Endothelial cell of umbilical vein (primary cell): ENCODE results near the gene NDUFB5. TPM values are rescaled to one million over a fixed set of nuclear protein-coding genes. Genes with fewer than 3 reads are reported as not detected.

ENCODE experiments used
- BruUV-seq: library from RNA; stranded (reverse); fragments of 400-500 nt; replicated peaks from 2 replicates; lab custom pipeline; 2021; lab: Mats Ljungman, UMichigan
- CTCF ChIA-PET: fragments of 300-600, 350-600 bp; sonication (Branson Sonifier 250); formaldehyde crosslinking; loops from one replicate; lab custom pipeline; 2021; ENCODE audit warnings: antibody characterized with exemption, inconsistent platforms; lab: Charles Lee
- POLR2A ChIA-PET: fragments of 300-600, 350-600 bp; sonication (Branson Sonifier 250); formaldehyde crosslinking; loops from one replicate; lab custom pipeline; 2021; ENCODE audit warnings: antibody characterized with exemption, inconsistent platforms; lab: Charles Lee
- DNase-seq: peaks from one replicate; pipeline ENCODE4 v3.0.0-alpha.2; 2011; ENCODE audit warnings: low read depth, low spot score
- FAIRE-seq: peaks from 2 replicates; lab custom pipeline; 2011; peaks lifted over from hg19 to GRCh38; lab: Jason Lieb, UNC
- H2AFZ ChIP-seq: 2 replicates; pipeline ENCODE4 v1.6.0; 2012; ENCODE audit warnings: low read depth, low read length, control low read depth, inconsistent platforms
- H3K27ac ChIP-seq: 2 replicates; pipeline ENCODE4 v1.5.1; 2011; ENCODE audit warnings: low read depth, mild to moderate bottlenecking, control low read depth, low read length, moderate library complexity; ENCODE audit not compliant: insufficient read depth
- H3K27me3 ChIP-seq, 2 experiments: 2 replicates each; pipeline versions ENCODE4 v1.6.0 to v1.6.1; 2011; ENCODE audit warnings: low read length in 2 of 2, mixed read lengths in 1 of 2; ENCODE audit not compliant: control insufficient read depth in 2 of 2, insufficient read depth in 2 of 2
- H3K36me3 ChIP-seq, 2 experiments: 2 replicates in 1 of 2; 3 replicates in 1 of 2; pipeline ENCODE4 v1.5.1; 2011; ENCODE audit warnings: low read length in 2 of 2, mild to moderate bottlenecking in 1 of 2, moderate library complexity in 1 of 2; ENCODE audit not compliant: control insufficient read depth in 2 of 2, insufficient read depth in 2 of 2; ENCODE audit errors: extremely low read depth in 1 of 2
- H3K4me1 ChIP-seq: 3 replicates; pipeline ENCODE4 v1.5.1; 2011; ENCODE audit warnings: mild to moderate bottlenecking, low read length; ENCODE audit not compliant: control insufficient read depth, insufficient read depth; ENCODE audit errors: extremely low read depth
- H3K4me2 ChIP-seq: 2 replicates; pipeline ENCODE4 v1.6.1; 2011; ENCODE audit warnings: low read length, control low read depth, mixed read lengths; ENCODE audit not compliant: insufficient read depth
- H3K4me3 ChIP-seq, 3 experiments: fragments of 200-600 bp in 1 of 3; sonication (generic), shearing (Covaris generic) in 1 of 3; replicated peaks in 1 of 3; 2 replicates each; pipeline ENCODE4 v1.5.1; 2011 to 2016; ENCODE audit warnings: control low read depth in 3 of 3, low read length in 3 of 3, mild to moderate bottlenecking in 2 of 3, inconsistent platforms in 1 of 3, low read depth in 1 of 3, moderate library complexity in 1 of 3; ENCODE audit not compliant: insufficient read depth in 1 of 3
- H3K79me2 ChIP-seq: 2 replicates; pipeline ENCODE4 v1.6.0; 2012; ENCODE audit warnings: low read length, inconsistent platforms; ENCODE audit not compliant: control insufficient read depth, insufficient read depth
- H3K9ac ChIP-seq: replicated peaks from 2 replicates; pipeline ENCODE3; 2011; ENCODE audit warnings: low read length, control low read depth; ENCODE audit not compliant: insufficient read depth; ENCODE audit errors: extremely low read depth
- H3K9me1 ChIP-seq: replicated peaks from 3 replicates; pipeline ENCODE4 v1.6.0; 2011; ENCODE audit warnings: mild to moderate bottlenecking, low read length; ENCODE audit not compliant: control insufficient read depth, insufficient read depth; ENCODE audit errors: extremely low read depth
- H3K9me3 ChIP-seq: replicated peaks from 2 replicates; pipeline ENCODE4 v1.5.1; 2012; ENCODE audit warnings: low read length, inconsistent platforms; ENCODE audit not compliant: control insufficient read depth, insufficient read depth
- H4K20me1 ChIP-seq: replicated peaks from 2 replicates; pipeline ENCODE3; 2011; ENCODE audit warnings: mild to moderate bottlenecking, low read length; ENCODE audit not compliant: control insufficient read depth, insufficient read depth; ENCODE audit errors: extremely low read depth
- EZH2 ChIP-seq: IDR thresholded peaks from 2 replicates; pipeline ENCODE4 v1.6.1; 2012; ENCODE audit warnings: borderline replicate concordance, low read depth, mild to moderate bottlenecking, moderate library complexity, low read length, inconsistent platforms; ENCODE audit not compliant: severe bottlenecking
- FOS ChIP-seq: IDR thresholded peaks from 2 replicates; pipeline ENCODE4 v1.6.1; 2011; ENCODE audit warnings: mild to moderate bottlenecking, low read length, moderate library complexity, borderline replicate concordance; ENCODE audit not compliant: insufficient read depth
- GATA2 ChIP-seq: IDR thresholded peaks from 2 replicates; pipeline ENCODE4 v1.7.0; 2011; ENCODE audit warnings: low read depth, mild to moderate bottlenecking, moderate library complexity, mixed read lengths, low read length; ENCODE audit not compliant: insufficient read length, insufficient read depth
- JUN ChIP-seq: IDR thresholded peaks from 2 replicates; pipeline ENCODE4 v1.6.1; 2011; ENCODE audit warnings: borderline replicate concordance, low read depth; ENCODE audit not compliant: insufficient read length, insufficient read depth
- MYC ChIP-seq: IDR thresholded peaks from one replicate; pipeline ENCODE4 v1.6.1; 2011; ENCODE audit warnings: mild to moderate bottlenecking, low read depth, low read length
- POLR2AphosphoS5 ChIP-seq: IDR thresholded peaks from 2 replicates; pipeline ENCODE4 v1.6.1; 2012; ENCODE audit warnings: low read depth, mild to moderate bottlenecking, control low read depth, low read length, moderate library complexity; ENCODE audit not compliant: insufficient read depth
- dilution Hi-C: fragments of 300-500 bp; cut with MboI; formaldehyde crosslinking; loops from one replicate; pipeline ENCODE4 v1.15.0; 2019; ENCODE audit warnings: low sequenced_read_pairs; ENCODE audit not compliant: extremely low pct_ligation_motif_present
- intact Hi-C: fragments of 100-400 bp; cut with micrococcal nuclease; formaldehyde crosslinking; loops from one replicate; pipeline ENCODE4 v1.10.0; 2022
- polyA plus RNA-seq, 4 experiments: library from polyadenylated mRNA; depleted of rRNA in 3 of 4; stranded (reverse) in 3 of 4; unstranded in 1 of 4; fragments of >200 nt; gene quantifications; 2 replicates each; pipeline versions ENCODE4 v1.2.1 to v1.2.3, GENCODE V29; 2011 to 2012; ENCODE audit warnings: missing spikeins in 1 of 4
- total RNA-seq: library from RNA; stranded (reverse); gene quantifications from 2 replicates; pipeline ENCODE4 v1.2.3, GENCODE V29; 2021
- TF ChIP-seq, protein P1 (sequence below): IDR thresholded peaks from 2 replicates; pipeline ENCODE4 v1.6.1; 2011; ENCODE audit not compliant: insufficient read depth, insufficient read length
- TF ChIP-seq, protein P2 (sequence below), 2 donors: IDR thresholded peaks; 1 replicate in 1 of 2; 2 replicates in 1 of 2; pipeline ENCODE4 v1.5.1; 2011; ENCODE audit warnings: low read length in 2 of 2, mild to moderate bottlenecking in 2 of 2, moderate library complexity in 2 of 2, control low read depth in 1 of 2, inconsistent platforms in 1 of 2, low read depth in 1 of 2; ENCODE audit not compliant: insufficient read depth in 1 of 2; ENCODE audit errors: extremely low read depth in 1 of 2

The NDUFB5 gene
- total and polyA plus RNA-seq, 2 donors (not counting 3 experiments of a cell fraction or from before 2014, with no cell fraction given) = 48.2 to 74.9 TPM

- Histone ChIP-seq H4K20me1 (no peaks in the 10 kb centered on the region), H3K9me1 (no peaks in the 10 kb centered on the region), H2AFZ (no peak overlapping the region), H3K4me1 (peaks cover 20% of the 10 kb centered on the region), H3K27me3 (no peaks in the 10 kb centered on the region), H3K4me3 (no peak overlapping the region), H3K79me2 (peaks cover 17% of the 10 kb centered on the region), H3K36me3 (no peaks in the 10 kb centered on the region), H3K9ac (no peak overlapping the region), H3K4me2 (no peak overlapping the region), H3K27ac (no peak overlapping the region), H3K9me3 (no peaks in the 10 kb centered on the region)
- ChIA-PET CTCF (no interaction called here), POLR2A (no interaction called here)
- dilution Hi-C loops = no loop called here
- DNase-seq = no peak
- TF ChIP-seq JUN = no peak
- no peak for TF ChIP-seq FOS
- TF ChIP-seq, protein P1, sequence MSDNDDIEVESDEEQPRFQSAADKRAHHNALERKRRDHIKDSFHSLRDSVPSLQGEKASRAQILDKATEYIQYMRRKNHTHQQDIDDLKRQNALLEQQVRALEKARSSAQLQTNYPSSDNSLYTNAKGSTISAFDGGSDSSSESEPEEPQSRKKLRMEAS = no peak
- no peak for TF ChIP-seq EZH2
- no peak for TF ChIP-seq MYC
- TF ChIP-seq, protein P2, sequence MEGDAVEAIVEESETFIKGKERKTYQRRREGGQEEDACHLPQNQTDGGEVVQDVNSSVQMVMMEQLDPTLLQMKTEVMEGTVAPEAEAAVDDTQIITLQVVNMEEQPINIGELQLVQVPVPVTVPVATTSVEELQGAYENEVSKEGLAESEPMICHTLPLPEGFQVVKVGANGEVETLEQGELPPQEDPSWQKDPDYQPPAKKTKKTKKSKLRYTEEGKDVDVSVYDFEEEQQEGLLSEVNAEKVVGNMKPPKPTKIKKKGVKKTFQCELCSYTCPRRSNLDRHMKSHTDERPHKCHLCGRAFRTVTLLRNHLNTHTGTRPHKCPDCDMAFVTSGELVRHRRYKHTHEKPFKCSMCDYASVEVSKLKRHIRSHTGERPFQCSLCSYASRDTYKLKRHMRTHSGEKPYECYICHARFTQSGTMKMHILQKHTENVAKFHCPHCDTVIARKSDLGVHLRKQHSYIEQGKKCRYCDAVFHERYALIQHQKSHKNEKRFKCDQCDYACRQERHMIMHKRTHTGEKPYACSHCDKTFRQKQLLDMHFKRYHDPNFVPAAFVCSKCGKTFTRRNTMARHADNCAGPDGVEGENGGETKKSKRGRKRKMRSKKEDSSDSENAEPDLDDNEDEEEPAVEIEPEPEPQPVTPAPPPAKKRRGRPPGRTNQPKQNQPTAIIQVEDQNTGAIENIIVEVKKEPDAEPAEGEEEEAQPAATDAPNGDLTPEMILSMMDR (IDR thresholded peaks at IDR 0.05; ENCODE audit: extremely low read depth in 1 of 2, insufficient read depth in 1 of 2, low read depth in 1 of 2, low read length in 2 of 2) = no peak
- no peak for TF ChIP-seq POLR2AphosphoS5
- TF ChIP-seq GATA2 = no peak
- intact Hi-C loops = loop anchor here (10.0 kb wide), 1 partner anchor 996 kb away; the partner anchor contains the start of gene TTC14
- no peak for FAIRE-seq
- BruUV-seq = no TSS peak
Observed at GRCh38 chr3:179608931-179609720, 4.5 kb downstream of the NDUFB5 start.
